ENCODE data around the gene RNF182.
A peak's percentile ranks its signal among the peaks of the same experiment; 100 is the strongest.
"Not testable (repeated sequence)": the region's sequence is repeated elsewhere in the genome, so short reads cannot be mapped to it uniquely, and the experiment has no call there.

Gene RNF182

GRCh38 chr6:13924949-13925881 lies at the start of gene RNF182:
TSS of gene RNF182 (plus strand) at chr6:13924952. CDS start at chr6:13977120, 52,168 bp downstream.
- DNase-seq = no peak

GRCh38 chr6:13877051-13877450 lies 47.7 kb upstream of the RNF182 start:
- DNase-seq = no peak

- DNase-seq = not testable (repeated sequence)
These were observed 44.6 kb upstream of the RNF182 start for GRCh38 chr6:13880061-13880663.

DNA sequence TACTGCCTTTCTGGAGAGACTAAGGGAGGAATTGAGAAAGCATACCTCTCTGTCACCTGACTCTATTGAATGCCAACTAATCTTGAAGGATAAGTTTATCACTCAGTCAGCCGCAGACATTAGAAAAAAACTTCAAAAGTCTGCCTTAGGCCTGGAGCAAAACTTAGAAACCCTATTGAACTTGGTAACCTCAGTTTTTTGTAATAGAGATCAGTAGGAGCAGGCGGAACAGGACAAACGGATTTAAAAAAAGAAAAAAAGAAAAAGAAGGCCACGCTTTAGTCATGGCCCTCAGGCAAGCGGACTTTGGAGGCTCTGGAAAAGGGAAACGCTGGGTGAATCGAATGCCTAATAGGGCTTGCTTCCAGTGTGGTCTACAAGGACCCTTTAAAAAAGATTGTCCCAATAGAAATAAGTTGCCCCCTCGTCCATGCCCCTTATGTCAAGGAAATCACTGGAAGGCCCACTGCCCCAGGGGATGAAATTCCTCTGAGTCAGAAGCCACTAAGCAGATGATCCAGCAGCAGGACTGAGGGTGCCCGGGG lies 43.1 kb upstream of the RNF182 start:
- DNase-seq = no peak

- no peak for DNase-seq
These were observed 40.8 kb upstream of the RNF182 start for GRCh38 chr6:13883966-13884365.

GRCh38 chr6:13884397-13884796 lies 40.4 kb upstream of the RNF182 start:
- DNase-seq = no peak

DNA sequence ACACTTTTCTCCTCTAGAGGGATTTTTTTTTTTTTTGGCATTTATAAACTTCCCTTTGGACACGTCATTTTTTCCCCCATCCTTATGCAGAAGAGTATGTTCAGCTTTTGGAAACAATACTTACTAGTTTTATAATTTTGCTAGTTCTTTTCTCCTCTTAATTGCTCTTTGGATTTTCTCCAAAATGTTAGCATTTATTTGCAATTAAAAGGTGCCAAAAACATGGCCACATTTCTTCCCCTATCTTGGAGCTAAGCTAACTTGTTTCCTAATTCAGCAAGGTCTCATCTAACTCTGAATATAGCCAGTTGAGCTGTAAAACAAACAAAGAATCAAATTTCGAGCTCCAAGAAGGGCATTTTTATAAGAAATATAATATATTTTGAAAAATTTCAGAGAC lies 39.2 kb upstream of the RNF182 start:
- DNase-seq = no peak

- no peak for DNase-seq
These were observed 37.8 kb upstream of the RNF182 start for GRCh38 chr6:13886949-13887348.

DNA sequence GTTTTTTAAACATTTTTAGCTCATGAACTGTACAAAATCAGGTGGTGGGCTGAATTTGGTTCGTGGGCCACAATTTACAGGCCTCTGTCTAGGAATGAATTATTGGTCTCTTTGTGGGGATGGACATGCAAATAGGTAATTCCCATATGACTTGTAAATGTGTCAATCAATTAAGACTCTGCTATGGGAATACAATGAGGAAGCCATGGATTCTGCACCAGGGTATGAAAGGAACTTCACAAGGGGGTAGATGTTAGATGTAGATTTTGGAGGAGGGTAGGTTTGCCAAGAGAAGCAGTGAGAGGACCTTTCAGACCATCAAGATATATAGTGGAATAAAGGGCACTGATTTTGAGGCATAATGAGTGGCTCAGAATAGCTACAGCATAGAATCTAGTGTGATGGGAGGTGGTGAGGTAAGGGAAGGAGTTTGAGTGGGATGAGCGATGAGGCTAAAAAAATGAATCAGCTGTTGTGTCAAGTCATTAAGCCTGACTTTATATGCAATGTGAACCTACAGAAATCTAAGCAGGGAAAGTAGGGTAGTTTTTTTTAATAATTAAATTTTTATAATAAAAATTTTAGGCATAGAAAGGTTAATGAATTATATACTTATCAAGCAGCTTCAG lies 32.6 kb upstream of the RNF182 start:
- DNase-seq = no peak

- no peak for DNase-seq
These were observed 21.8 kb upstream of the RNF182 start for GRCh38 chr6:13902922-13903321.

- DNase-seq = no peak
These were observed 21.4 kb upstream of the RNF182 start for GRCh38 chr6:13903364-13903763.

DNA sequence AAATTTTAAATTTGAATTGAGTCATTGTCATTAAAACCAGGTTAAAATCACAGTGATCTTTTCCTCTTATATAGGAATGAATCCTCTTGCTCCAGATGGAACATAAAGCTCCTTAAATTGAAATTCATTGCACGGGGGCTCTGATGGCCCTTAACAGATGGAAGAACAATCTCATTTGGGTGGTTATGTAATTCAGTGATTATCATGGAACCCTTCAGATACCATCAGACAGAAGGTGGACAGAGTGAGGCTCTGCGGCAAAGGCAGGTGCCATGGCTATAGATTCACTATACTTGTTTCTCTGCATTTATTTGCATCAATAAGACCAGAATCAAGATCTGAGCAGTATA lies 17.8 kb upstream of the RNF182 start:
- no peak for DNase-seq

GRCh38 chr6:13907614-13908215 lies 17.0 kb upstream of the RNF182 start:
- no peak for DNase-seq

GRCh38 chr6:13908955-13909381 lies 15.8 kb upstream of the RNF182 start:
- DNase-seq = peak; percentile 21

- DNase-seq = no peak
These were observed 14.3 kb upstream of the RNF182 start for GRCh38 chr6:13910443-13910842.

- no peak for DNase-seq
These were observed 13.4 kb upstream of the RNF182 start for GRCh38 chr6:13911337-13911736.

DNA sequence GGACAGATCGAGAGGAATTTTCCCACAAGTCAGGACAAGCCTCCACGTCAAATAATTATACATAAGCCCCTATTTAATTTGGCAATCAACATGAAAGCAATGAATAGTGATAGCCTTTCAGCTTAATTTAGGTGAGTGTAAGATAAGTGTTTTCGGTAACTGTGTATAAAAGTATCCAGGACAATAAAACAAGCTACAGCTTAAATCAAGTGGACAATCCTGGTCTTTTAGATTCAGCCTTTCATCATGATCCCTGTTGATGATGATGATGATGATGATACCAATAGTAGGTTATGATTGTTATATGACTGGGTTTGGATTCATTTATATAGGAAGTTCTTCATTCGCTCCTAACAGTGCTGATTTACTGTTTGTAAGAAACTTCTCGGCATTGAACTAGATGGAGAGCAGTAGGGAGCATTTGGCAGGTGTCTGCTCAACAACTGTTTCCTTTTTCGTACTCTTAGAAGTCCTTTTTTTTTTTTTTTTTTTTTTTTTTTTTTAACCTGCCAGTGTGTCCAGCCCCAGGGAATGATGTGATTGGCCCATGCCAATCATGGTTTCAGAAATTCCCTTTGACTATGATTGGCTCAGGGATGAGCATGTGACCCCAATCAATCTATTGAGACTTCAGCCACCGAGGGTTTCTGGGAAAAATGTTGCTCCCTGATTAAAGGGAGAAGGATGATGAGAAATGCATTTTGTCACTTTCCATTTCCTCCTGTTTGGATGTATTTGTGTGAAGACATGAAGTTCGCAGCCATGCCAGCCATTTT lies 11.3 kb upstream of the RNF182 start:
- DNase-seq = no peak

DNA sequence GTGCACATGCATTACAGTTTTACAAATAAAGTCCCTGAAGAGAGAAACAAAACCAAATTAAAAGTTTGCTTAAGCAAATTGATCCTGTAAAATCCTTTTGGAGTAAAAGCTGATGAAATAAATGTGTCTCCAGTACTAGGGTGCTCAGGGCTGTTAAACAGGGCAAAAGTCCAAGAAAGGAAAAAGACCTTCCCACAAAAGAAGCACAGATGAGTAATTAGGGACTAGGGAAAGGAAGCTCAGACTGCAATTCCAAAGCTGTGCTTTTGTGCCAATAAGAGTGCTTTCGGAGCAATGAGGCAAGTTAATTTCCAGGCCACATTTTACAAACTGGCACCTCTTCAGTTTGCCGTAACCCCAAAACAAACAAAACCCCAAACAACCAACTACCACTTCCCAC lies 10.4 kb upstream of the RNF182 start:
- DNase-seq = no peak

GRCh38 chr6:13915561-13916229 lies 9.1 kb upstream of the RNF182 start:
- DNase-seq = no peak

DNA sequence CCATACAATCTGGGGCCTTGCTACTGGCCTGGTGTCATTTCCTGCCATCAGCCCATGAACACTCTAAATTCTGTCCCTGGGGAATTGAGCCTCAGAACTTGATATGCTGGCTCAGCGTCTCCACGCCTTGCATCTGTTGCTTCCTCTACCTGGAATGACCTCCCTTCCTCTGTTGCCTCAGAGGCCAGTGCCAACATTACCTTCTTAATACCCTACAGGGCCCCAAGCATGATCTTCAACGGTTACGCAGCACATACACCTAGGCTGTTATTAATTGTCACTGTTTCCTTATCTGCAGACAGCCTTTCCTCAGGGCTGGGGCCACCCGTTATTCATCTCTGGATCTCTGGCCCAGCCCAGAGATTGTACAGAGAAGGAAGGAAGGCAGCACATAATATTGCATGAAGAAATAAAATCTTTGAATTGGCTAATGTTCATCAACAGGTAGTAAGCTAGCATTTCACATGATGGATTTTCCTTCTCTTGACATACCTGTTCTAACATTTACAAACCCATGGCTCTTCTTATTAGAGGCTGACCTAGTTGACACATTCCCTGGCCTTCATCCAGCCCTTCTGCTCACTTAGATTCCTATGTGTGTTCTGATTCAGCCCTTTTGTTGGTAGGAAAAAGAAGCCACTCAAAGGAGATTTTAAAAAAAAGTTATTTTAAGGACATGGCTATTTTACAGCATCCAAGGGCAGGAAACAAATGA lies 8.4 kb upstream of the RNF182 start:
- DNase-seq = no peak

GRCh38 chr6:13917141-13917540 lies 7.6 kb upstream of the RNF182 start:
- no peak for DNase-seq

Measured in NCI-H2107 (cell line).